Measurements from ENCODE around the gene C2CD5. TPM values are rescaled to one million over a fixed set of nuclear protein-coding genes. Genes with fewer than 3 reads are reported as not detected.

The C2CD5 gene
- total and polyA plus RNA-seq, 4 donors = 13.4 to 81.2 (median 24.6) TPM

DNA sequence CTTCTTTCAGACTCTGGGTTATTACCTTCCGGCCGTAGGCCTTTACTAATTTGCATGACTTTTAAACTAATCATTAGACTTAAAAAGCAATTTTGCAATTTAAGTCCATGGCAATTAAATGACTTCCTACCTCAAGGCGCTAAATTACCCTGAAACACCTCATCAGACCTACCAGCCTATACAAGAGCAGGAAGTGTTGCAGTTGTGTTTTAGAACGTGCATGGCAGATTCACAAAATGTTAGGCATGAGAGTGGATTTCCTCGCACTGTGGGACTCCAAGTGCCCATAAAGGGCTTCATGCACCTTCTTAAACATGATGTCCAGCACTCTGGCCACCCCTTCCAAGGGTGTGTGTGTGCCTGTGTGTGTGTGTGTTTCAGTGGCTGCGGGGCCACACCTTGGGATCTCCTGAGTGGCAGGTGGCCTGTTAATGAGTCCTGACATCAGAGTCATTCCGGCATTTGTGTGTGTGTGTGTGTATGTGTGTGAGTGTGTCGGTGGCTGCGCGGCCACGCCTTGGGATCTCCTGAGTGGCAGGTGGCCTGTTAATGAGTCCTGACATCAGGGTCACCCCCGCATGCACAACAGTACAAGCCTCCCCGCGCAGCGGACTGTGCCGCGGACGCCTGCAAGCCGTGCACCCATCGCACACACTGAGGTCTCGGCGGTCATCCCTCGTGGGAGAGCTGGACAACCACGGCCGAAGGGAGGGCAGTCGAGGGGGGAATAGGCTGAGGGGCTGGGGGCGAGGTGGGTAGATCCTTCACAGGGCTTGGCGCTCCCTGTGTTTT, 900 bp downstream of the C2CD5 start:
- Histone ChIP-seq H3K9me3 (ENCODE audit: control insufficient read depth in 4 of 4, insufficient read depth in 3 of 4, low read length in 3 of 4) (no peaks in the 10 kb centered on the region), H3K27ac (ENCODE audit: low read depth in 1 of 2, low read length in 1 of 2) (peak overlapping the region; percentile 90 to 100), H3K27me3 (ENCODE audit: control insufficient read depth in 3 of 3, insufficient read depth in 3 of 3, low read length in 2 of 3) (no peaks in the 10 kb centered on the region), H3K36me3 (ENCODE audit: control insufficient read depth in 4 of 4, insufficient read depth in 4 of 4, low read length in 4 of 4) (no peaks in the 10 kb centered on the region), H3K4me1 (ENCODE audit: control insufficient read depth in 5 of 5, insufficient read depth in 5 of 5, low read length in 5 of 5) (peaks cover 0 to 21% (median 10%) of the 10 kb centered on the region in 5 donors), H3K9ac (ENCODE audit: insufficient read depth in 1 of 2, low read length in 2 of 2) (peak overlapping the region; percentile 61 to 87), H3K4me3 (peak overlapping the region; percentile 95)
- TF ChIP-seq, protein P1, sequence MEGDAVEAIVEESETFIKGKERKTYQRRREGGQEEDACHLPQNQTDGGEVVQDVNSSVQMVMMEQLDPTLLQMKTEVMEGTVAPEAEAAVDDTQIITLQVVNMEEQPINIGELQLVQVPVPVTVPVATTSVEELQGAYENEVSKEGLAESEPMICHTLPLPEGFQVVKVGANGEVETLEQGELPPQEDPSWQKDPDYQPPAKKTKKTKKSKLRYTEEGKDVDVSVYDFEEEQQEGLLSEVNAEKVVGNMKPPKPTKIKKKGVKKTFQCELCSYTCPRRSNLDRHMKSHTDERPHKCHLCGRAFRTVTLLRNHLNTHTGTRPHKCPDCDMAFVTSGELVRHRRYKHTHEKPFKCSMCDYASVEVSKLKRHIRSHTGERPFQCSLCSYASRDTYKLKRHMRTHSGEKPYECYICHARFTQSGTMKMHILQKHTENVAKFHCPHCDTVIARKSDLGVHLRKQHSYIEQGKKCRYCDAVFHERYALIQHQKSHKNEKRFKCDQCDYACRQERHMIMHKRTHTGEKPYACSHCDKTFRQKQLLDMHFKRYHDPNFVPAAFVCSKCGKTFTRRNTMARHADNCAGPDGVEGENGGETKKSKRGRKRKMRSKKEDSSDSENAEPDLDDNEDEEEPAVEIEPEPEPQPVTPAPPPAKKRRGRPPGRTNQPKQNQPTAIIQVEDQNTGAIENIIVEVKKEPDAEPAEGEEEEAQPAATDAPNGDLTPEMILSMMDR (IDR thresholded peaks at IDR 0.05; ENCODE audit: control extremely low read depth, extremely low read depth) = no peak
- DNase-seq (peak; percentile 42 to 66 (median 59)), ATAC-seq (ENCODE audit: insufficient read depth, low FRiP score) (peak; percentile 24)
- WGBS, 2 donors = 6 to 7% methylated on average over 28 of the region's 28 CpGs

DNA sequence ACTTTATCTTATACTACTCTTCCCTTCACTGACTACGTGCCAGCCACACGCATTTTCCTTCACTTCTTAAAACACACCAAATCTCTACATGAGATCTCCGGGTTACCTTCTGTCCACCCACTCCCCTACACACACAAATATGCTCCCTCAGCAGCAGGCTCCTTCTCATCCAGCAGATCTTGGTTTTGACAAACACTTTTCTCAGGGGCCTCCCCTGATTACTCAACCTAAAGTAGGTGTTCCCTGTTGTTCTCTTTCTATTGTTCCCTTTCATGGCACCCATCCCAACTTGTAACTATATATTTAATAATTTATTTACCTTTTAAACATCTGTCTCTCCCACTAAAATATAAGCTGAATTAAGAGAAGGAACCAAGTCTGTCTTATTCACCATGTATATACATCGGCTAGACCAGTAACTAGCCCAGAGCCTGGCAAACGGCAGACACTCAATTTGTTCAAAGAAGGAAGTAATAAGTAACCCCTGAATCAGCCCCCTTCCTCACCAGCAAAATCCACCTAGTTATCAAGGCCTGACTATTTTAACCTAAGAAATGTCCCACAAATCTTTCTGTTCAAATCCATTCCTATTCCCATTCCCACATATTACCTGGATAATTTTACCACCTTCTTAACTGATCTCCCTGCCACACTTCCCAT, 2.7 kb downstream of the C2CD5 start:
- H3K36me3 ChIP-seq (ENCODE audit: control insufficient read depth in 4 of 4, insufficient read depth in 4 of 4, low read length in 4 of 4) = no peaks in the 10 kb centered on the region
- H3K27ac ChIP-seq (ENCODE audit: low read depth in 1 of 2, low read length in 1 of 2) = no peak overlapping the region
- H3K9me3 ChIP-seq (ENCODE audit: control insufficient read depth in 4 of 4, insufficient read depth in 3 of 4, low read length in 3 of 4) = no peaks in the 10 kb centered on the region
- TF ChIP-seq, protein P1 (IDR thresholded peaks at IDR 0.05; ENCODE audit: control extremely low read depth, extremely low read depth) = no peak
- H3K9ac ChIP-seq (ENCODE audit: insufficient read depth in 1 of 2, low read length in 2 of 2) = no peak overlapping the region
- ATAC-seq (ENCODE audit: insufficient read depth, low FRiP score) (no peak), DNase-seq (no peak)
- WGBS, 2 donors = 63 to 75% methylated on average over 5 of the region's 5 CpGs
- no peaks in the 10 kb centered on the region for H3K27me3 ChIP-seq (ENCODE audit: control insufficient read depth in 3 of 3, insufficient read depth in 3 of 3, low read length in 2 of 3)
- H3K4me1 ChIP-seq (ENCODE audit: control insufficient read depth in 5 of 5, insufficient read depth in 5 of 5, low read length in 5 of 5) = peaks cover 0 to 30% (median 10%) of the 10 kb centered on the region in 5 donors
- H3K4me3 ChIP-seq = no peak overlapping the region

DNA sequence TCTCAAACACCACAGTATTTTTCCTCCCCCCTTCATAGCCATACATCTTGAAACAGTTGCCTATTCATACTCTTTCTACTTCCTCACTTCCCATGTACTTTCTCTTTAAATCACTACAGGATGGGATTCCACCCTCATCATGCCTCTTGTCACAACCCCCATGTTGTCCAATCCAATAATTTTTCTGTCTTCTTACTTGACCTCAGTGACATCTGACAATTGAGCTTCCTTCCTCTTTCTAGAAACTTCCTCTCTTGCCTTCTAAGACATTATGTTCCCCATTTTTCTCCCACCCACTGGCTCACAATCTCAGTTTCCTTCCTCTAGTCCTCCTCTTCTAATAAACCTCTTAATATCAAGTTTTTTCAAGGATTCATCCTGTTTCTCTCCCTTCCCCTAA, 5.3 kb downstream of the C2CD5 start:
- Histone ChIP-seq H3K9ac (ENCODE audit: insufficient read depth in 1 of 2, low read length in 2 of 2) (no peak overlapping the region), H3K9me3 (ENCODE audit: control insufficient read depth in 4 of 4, insufficient read depth in 3 of 4, low read length in 3 of 4) (no peaks in the 10 kb centered on the region), H3K36me3 (ENCODE audit: control insufficient read depth in 4 of 4, insufficient read depth in 4 of 4, low read length in 4 of 4) (peaks cover 0 to 4% (median 0%) of the 10 kb centered on the region in 4 donors), H3K27ac (ENCODE audit: low read depth in 1 of 2, low read length in 1 of 2) (no peak overlapping the region), H3K4me1 (ENCODE audit: control insufficient read depth in 5 of 5, insufficient read depth in 5 of 5, low read length in 5 of 5) (peaks cover 0 to 30% (median 10%) of the 10 kb centered on the region in 5 donors), H3K27me3 (ENCODE audit: control insufficient read depth in 3 of 3, insufficient read depth in 3 of 3, low read length in 2 of 3) (no peaks in the 10 kb centered on the region), H3K4me3 (no peak overlapping the region)
- DNase-seq (no peak), ATAC-seq (ENCODE audit: insufficient read depth, low FRiP score) (peak; percentile 53)
- TF ChIP-seq, protein P1 (IDR thresholded peaks at IDR 0.05; ENCODE audit: control extremely low read depth, extremely low read depth) = no peak
